Fibroblast of lung (primary cell): ENCODE measurements around the gene DNAJC11.

Experiments used
- CTCF ChIP-seq, 2 donors: IDR thresholded peaks in 1 of 2; conservative IDR thresholded peaks in 1 of 2; 1 replicate in 1 of 2; 2 replicates in 1 of 2; pipeline ENCODE4 v1.5.1; 2011 to 2012; ENCODE audit warnings: low read length in 2 of 2, control low read depth in 1 of 2, inconsistent platforms in 1 of 2, low read depth in 1 of 2, mild to moderate bottlenecking in 1 of 2
- EZH2 ChIP-seq: IDR thresholded peaks from 2 replicates; pipeline ENCODE4 v1.5.1; 2012; ENCODE audit warnings: low read length, control low read depth, mild to moderate bottlenecking; ENCODE audit errors: missing control alignments

- TF ChIP-seq CTCF (conservative IDR thresholded peaks at IDR 0.05 in 1 of 2, IDR thresholded peaks at IDR 0.05 in 1 of 2; ENCODE audit: low read depth in 1 of 2, low read length in 2 of 2), result no peak
- no peak for TF ChIP-seq EZH2
These were observed 43.5 kb upstream of the DNAJC11 start for GRCh38 chr1:6745073-6745472.
